BE2C (cell line): ENCODE measurements around the gene PLA2G6.

Experiments used
- DNase-seq: peaks from one replicate; pipeline ENCODE4 v3.0.0-alpha.2; 2020
- H3K27me3 ChIP-seq: fragments of 250-450 bp; sonication (Bioruptor Pico); 2 replicates; pipeline ENCODE4 v1.5.1; 2020; ENCODE audit warnings: mild to moderate bottlenecking
- H3K36me3 ChIP-seq: fragments of 250-450 bp; sonication (Bioruptor Pico); 2 replicates; pipeline ENCODE4 v1.5.1; 2020; ENCODE audit warnings: mild to moderate bottlenecking
- H3K4me1 ChIP-seq: fragments of 250-450 bp; sonication (Bioruptor Pico); 2 replicates; pipeline ENCODE4 v1.5.1; 2020
- H3K4me3 ChIP-seq: 2 replicates; pipeline ENCODE4 v1.5.1; 2011; ENCODE audit warnings: low read depth, low read length
- H3K9me3 ChIP-seq: fragments of 250-450 bp; sonication (Bioruptor Pico); 2 replicates; pipeline ENCODE4 v1.5.1; 2020
- CTCF ChIP-seq: IDR thresholded peaks from 2 replicates; pipeline ENCODE4 v1.5.1; 2012; ENCODE audit warnings: mild to moderate bottlenecking, low read depth, low read length

The PLA2G6 gene

GRCh38 chr22:38221407-38221806 is 39.8 kb upstream of the PLA2G6 start:
- Histone ChIP-seq H3K36me3 (peaks cover 3% of the 10 kb centered on the region; the same call in 1 of the 2 replicates), H3K9me3 (no peaks in the 10 kb centered on the region), H3K4me3 (no peak overlapping the region), H3K4me1 (no peaks in the 10 kb centered on the region), H3K27me3 (no peaks in the 10 kb centered on the region)
- DNase-seq = no peak
- TF ChIP-seq CTCF = no peak

- Histone ChIP-seq H3K9me3 (no peaks in the 10 kb centered on the region), H3K27me3 (no peaks in the 10 kb centered on the region), H3K4me3 (no peak overlapping the region), H3K4me1 (no peaks in the 10 kb centered on the region), H3K36me3 (peaks cover 3% of the 10 kb centered on the region; the same call in 1 of the 2 replicates)
- TF ChIP-seq CTCF = no peak
- no peak for DNase-seq
Measured at GRCh38 chr22:38220653-38221386, 39.2 kb upstream of the PLA2G6 start.

- Histone ChIP-seq H3K4me1 (no peaks in the 10 kb centered on the region), H3K9me3 (no peaks in the 10 kb centered on the region), H3K4me3 (no peak overlapping the region), H3K36me3 (peaks cover 2% of the 10 kb centered on the region; the same call in 1 of the 2 replicates), H3K27me3 (no peaks in the 10 kb centered on the region)
- no peak for TF ChIP-seq CTCF
- no peak for DNase-seq
Measured at GRCh38 chr22:38220163-38220562, 38.5 kb upstream of the PLA2G6 start.

GRCh38 chr22:38219632-38220031 is 38.0 kb upstream of the PLA2G6 start:
- no peaks in the 10 kb centered on the region for H3K27me3 ChIP-seq
- no peak for DNase-seq
- H3K4me1 ChIP-seq = peaks cover 4% of the 10 kb centered on the region; the same call in 1 of the 2 replicates
- no peak overlapping the region for H3K4me3 ChIP-seq
- no peaks in the 10 kb centered on the region for H3K9me3 ChIP-seq
- no peak for TF ChIP-seq CTCF
- no peaks in the 10 kb centered on the region for H3K36me3 ChIP-seq

- H3K27me3 ChIP-seq = no peaks in the 10 kb centered on the region
- TF ChIP-seq CTCF = no peak
- H3K9me3 ChIP-seq = no peaks in the 10 kb centered on the region
- peaks cover 6% of the 10 kb centered on the region; the same call in 1 of the 2 replicates for H3K4me1 ChIP-seq
- H3K4me3 ChIP-seq = no peak overlapping the region
- no peaks in the 10 kb centered on the region for H3K36me3 ChIP-seq
- no peak for DNase-seq
Measured at GRCh38 chr22:38218661-38219622, 37.3 kb upstream of the PLA2G6 start.
